Brain microvascular endothelial cell (primary cell): Measurements from ENCODE around the gene ATP6V0B.
A peak's percentile ranks its signal among the peaks of the same experiment; 100 is the strongest.

Source experiments
- DNase-seq: peaks from one replicate; pipeline ENCODE4 v3.0.0-alpha.2; 2020
- H3K27ac ChIP-seq: fragments of 250-450 bp; sonication (Bioruptor Pico); 2 replicates; pipeline ENCODE4 v1.5.1; 2020; ENCODE audit warnings: mild to moderate bottlenecking, moderate library complexity
- H3K27me3 ChIP-seq: fragments of 250-450 bp; sonication (Bioruptor Pico); replicated peaks from 2 replicates; pipeline ENCODE4 v1.5.1; 2020; ENCODE audit warnings: mild to moderate bottlenecking
- H3K36me3 ChIP-seq: fragments of 250-450 bp; sonication (Bioruptor Pico); replicated peaks from 2 replicates; pipeline ENCODE4 v1.5.1; 2020; ENCODE audit warnings: mild to moderate bottlenecking
- H3K4me3 ChIP-seq: 2 replicates; pipeline ENCODE4 v1.5.1; 2011; ENCODE audit warnings: low read depth, mild to moderate bottlenecking, control low read depth, low read length, moderate library complexity
- CTCF ChIP-seq: IDR thresholded peaks from 2 replicates; pipeline ENCODE4 v1.5.1; 2011; ENCODE audit warnings: low read depth, mild to moderate bottlenecking, moderate library complexity, low read length, control low read depth, inconsistent platforms; ENCODE audit errors: missing control alignments
- in situ Hi-C: cut with HindIII; loops from 2 replicates; pipeline ENCODE4 v1.10.0; 2017; ENCODE audit warnings: low sequenced_read_pairs, low pct_ligation_motif_present

Gene ATP6V0B

GRCh38 chr1:43991476-43992231, 16.9 kb downstream of the ATP6V0B start, which contains the start of gene CCDC24:
CCDC24 (plus strand) TSS chr1:43991599; CDS start chr1:43991879, 280 bp downstream.
- in situ Hi-C loops = no loop called here
- H3K27ac ChIP-seq = peak within 1 kb of the TSS; percentile 3
- no peaks in the 10 kb centered on the region for H3K36me3 ChIP-seq
- peak within 1 kb of the TSS; percentile 69 for H3K4me3 ChIP-seq
- TF ChIP-seq CTCF = peak; percentile 3
- DNase-seq = peak; percentile 54
- no peaks in the 10 kb centered on the region for H3K27me3 ChIP-seq

- in situ Hi-C loops = no loop called here
- Histone ChIP-seq H3K27ac (no peak overlapping the region), H3K4me3 (peak overlapping the region; percentile 69), H3K36me3 (no peaks in the 10 kb centered on the region), H3K27me3 (no peaks in the 10 kb centered on the region)
- TF ChIP-seq CTCF = no peak
- no peak for DNase-seq
These were observed 17.7 kb downstream of the ATP6V0B start for GRCh38 chr1:43992232-43992995.

GRCh38 chr1:43993206-43993914, 18.6 kb downstream of the ATP6V0B start:
- no peaks in the 10 kb centered on the region for H3K36me3 ChIP-seq
- H3K27ac ChIP-seq = no peak overlapping the region
- H3K27me3 ChIP-seq = no peaks in the 10 kb centered on the region
- no peak for DNase-seq
- no peak for TF ChIP-seq CTCF
- in situ Hi-C loops = no loop called here
- no peak overlapping the region for H3K4me3 ChIP-seq

DNA sequence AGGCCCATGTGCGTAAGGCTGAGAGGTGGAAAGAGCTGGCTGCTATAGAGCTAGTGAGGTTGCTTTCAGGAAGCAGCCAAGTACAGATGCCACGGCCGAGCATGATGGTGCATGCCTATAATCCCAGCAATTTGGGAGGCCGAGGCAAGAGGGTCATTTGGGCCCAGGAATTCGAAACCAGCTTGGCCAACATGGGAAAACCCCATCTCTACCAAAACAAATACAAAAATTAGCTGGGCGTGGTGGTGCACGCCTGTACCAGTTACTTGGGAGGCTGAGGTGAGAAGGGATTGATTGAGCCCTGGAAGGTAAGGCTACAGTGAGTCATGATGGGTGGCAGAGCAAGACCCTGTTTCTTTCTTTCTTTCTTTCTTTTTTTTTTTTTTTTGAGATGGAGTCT, 19.3 kb downstream of the ATP6V0B start:
- H3K36me3 ChIP-seq = no peaks in the 10 kb centered on the region
- in situ Hi-C loops = no loop called here
- H3K27ac ChIP-seq = no peak overlapping the region
- H3K4me3 ChIP-seq = no peak overlapping the region
- no peaks in the 10 kb centered on the region for H3K27me3 ChIP-seq
- TF ChIP-seq CTCF = no peak
- no peak for DNase-seq

GRCh38 chr1:43994794-43995790, 20.3 kb downstream of the ATP6V0B start:
- H3K27ac ChIP-seq = no peak overlapping the region
- no peaks in the 10 kb centered on the region for H3K27me3 ChIP-seq
- in situ Hi-C loops = no loop called here
- H3K4me3 ChIP-seq = no peak overlapping the region
- no peak for DNase-seq
- H3K36me3 ChIP-seq = no peaks in the 10 kb centered on the region
- TF ChIP-seq CTCF = peak; percentile 57
